HEK293 (cell line): ENCODE data around the gene ASB4.

Experiments used
- CTCF ChIA-PET: fragments of 350-600 bp; formaldehyde crosslinking; extraction: SDS; loops from one replicate; lab custom pipeline; 2021; ENCODE audit warnings: antibody characterized with exemption; lab: Yijun Ruan, JAX
- POLR2A ChIA-PET: fragments of 300-600 bp; formaldehyde crosslinking; extraction: SDS; loops from one replicate; lab custom pipeline; 2020; ENCODE audit warnings: antibody characterized with exemption, inconsistent platforms; lab: Yijun Ruan, JAX
- H3K27ac ChIP-seq: fragments of 200-500 bp; sonication (Bioruptor generic); 2 replicates; pipeline ENCODE4 v1.5.1; 2014; ENCODE audit warnings: low read depth, low read length, control low read depth, inconsistent platforms; ENCODE audit errors: extremely low read depth
- H3K36me3 ChIP-seq, 2 experiments: fragments of 200-500 bp in 1 of 2; sonication (Bioruptor generic) in 1 of 2; 1 replicate in 1 of 2; 2 replicates in 1 of 2; pipeline ENCODE4 v1.5.1; 2014 to 2017; ENCODE audit warnings: inconsistent platforms in 2 of 2, low read length in 2 of 2; ENCODE audit not compliant: control insufficient read depth in 2 of 2, insufficient read depth in 1 of 2
- H3K4me1 ChIP-seq: fragments of 200-500 bp; sonication (Bioruptor generic); 2 replicates; pipeline ENCODE4 v1.5.1; 2014; ENCODE audit warnings: mild to moderate bottlenecking, low read length, inconsistent platforms; ENCODE audit not compliant: control insufficient read depth, insufficient read depth
- H3K4me3 ChIP-seq: 2 replicates; pipeline ENCODE4 v1.5.1; 2011; ENCODE audit warnings: low read depth, mild to moderate bottlenecking, control low read depth, low read length, moderate library complexity
- H3K9me3 ChIP-seq: fragments of 200-500 bp; sonication (Bioruptor generic); 2 replicates; pipeline ENCODE4 v1.5.1; 2014; ENCODE audit warnings: low read depth, low read length, inconsistent platforms; ENCODE audit not compliant: control insufficient read depth, insufficient read depth
- HOXA7 ChIP-seq: sonication (generic); formaldehyde crosslinking; IDR thresholded peaks from 2 replicates; pipeline ENCODE4 v1.8.1; 2022; ENCODE audit warnings: missing genetic modification reagents, borderline replicate concordance
- KLF1 ChIP-seq: fragments of 450-650 bp; formaldehyde crosslinking; IDR thresholded peaks from 2 replicates; pipeline ENCODE4 v1.5.1; 2016; ENCODE audit warnings: missing biosample characterization, missing genetic modification characterization
- KLF8 ChIP-seq: fragments of 450-650 bp; formaldehyde crosslinking; IDR thresholded peaks from 2 replicates; pipeline ENCODE4 v1.5.1; 2016; ENCODE audit warnings: missing biosample characterization, missing genetic modification characterization
- WT1 ChIP-seq: fragments of 450-650 bp; formaldehyde crosslinking; IDR thresholded peaks from 2 replicates; pipeline ENCODE4 v1.5.1; 2016; ENCODE audit warnings: missing biosample characterization, missing genetic modification characterization
- ZEB2 ChIP-seq: fragments of 450-650 bp; formaldehyde crosslinking; IDR thresholded peaks from 2 replicates; pipeline ENCODE4 v1.5.1; 2016; ENCODE audit warnings: missing biosample characterization, missing genetic modification characterization
- ZFP41 ChIP-seq: fragments of 450-650 bp; formaldehyde crosslinking; IDR thresholded peaks from 2 replicates; pipeline ENCODE4 v1.5.1; 2016; ENCODE audit warnings: missing biosample characterization, missing genetic modification characterization, borderline replicate concordance
- ZNF121 ChIP-seq: fragments of 450-650 bp; formaldehyde crosslinking; IDR thresholded peaks from 2 replicates; pipeline ENCODE4 v1.5.1; 2016; ENCODE audit warnings: missing biosample characterization, missing genetic modification characterization
- ZNF133 ChIP-seq: fragments of 450-650 bp; formaldehyde crosslinking; IDR thresholded peaks from 2 replicates; pipeline ENCODE4 v1.5.1; 2016; ENCODE audit warnings: missing biosample characterization, missing genetic modification characterization
- ZNF202 ChIP-seq: fragments of 450-650 bp; formaldehyde crosslinking; IDR thresholded peaks from 2 replicates; pipeline ENCODE4 v1.5.1; 2016; ENCODE audit warnings: missing biosample characterization, missing genetic modification characterization, borderline replicate concordance
- ZNF266 ChIP-seq: fragments of 450-650 bp; formaldehyde crosslinking; IDR thresholded peaks from 2 replicates; pipeline ENCODE4 v1.5.1; 2016; ENCODE audit warnings: missing biosample characterization, missing genetic modification characterization, low read depth
- ZNF324 ChIP-seq: fragments of 450-650 bp; formaldehyde crosslinking; IDR thresholded peaks from 2 replicates; pipeline ENCODE4 v1.5.1; 2016; ENCODE audit warnings: missing biosample characterization, missing genetic modification characterization
- ZNF341 ChIP-seq: fragments of 450-650 bp; formaldehyde crosslinking; IDR thresholded peaks from 2 replicates; pipeline ENCODE4; 2016; ENCODE audit warnings: low read depth, missing biosample characterization, missing genetic modification characterization
- ZNF391 ChIP-seq: fragments of 450-650 bp; formaldehyde crosslinking; IDR thresholded peaks from 2 replicates; pipeline ENCODE4 v1.5.1; 2016; ENCODE audit warnings: low read depth, missing biosample characterization, missing genetic modification characterization, borderline replicate concordance
- ZNF404 ChIP-seq: fragments of 450-650 bp; formaldehyde crosslinking; IDR thresholded peaks from 2 replicates; pipeline ENCODE4 v1.5.1; 2017; ENCODE audit warnings: missing biosample characterization, missing genetic modification characterization
- ZNF561 ChIP-seq: fragments of 450-650 bp; IDR thresholded peaks from 2 replicates; pipeline ENCODE4 v1.5.1; 2018; ENCODE audit warnings: missing biosample characterization, missing genetic modification characterization, borderline replicate concordance
- ZNF585B ChIP-seq: fragments of 450-650 bp; formaldehyde crosslinking; IDR thresholded peaks from 2 replicates; pipeline ENCODE4 v1.5.1; 2016; ENCODE audit warnings: missing biosample characterization, missing genetic modification characterization
- ZNF600 ChIP-seq: fragments of 450-650 bp; formaldehyde crosslinking; IDR thresholded peaks from 2 replicates; pipeline ENCODE4 v1.5.1; 2016; ENCODE audit warnings: missing biosample characterization, missing genetic modification characterization
- ZNF777 ChIP-seq: fragments of 450-650 bp; formaldehyde crosslinking; IDR thresholded peaks from 2 replicates; pipeline ENCODE4 v1.5.1; 2017; ENCODE audit warnings: missing biosample characterization, missing genetic modification characterization, borderline replicate concordance
- ZNF830 ChIP-seq: fragments of 450-650 bp; IDR thresholded peaks from 2 replicates; pipeline ENCODE4 v1.5.0; 2018; ENCODE audit warnings: missing biosample characterization, missing genetic modification characterization, low read depth, mild to moderate bottlenecking, moderate library complexity
- ZSCAN16 ChIP-seq: fragments of 450-650 bp; formaldehyde crosslinking; IDR thresholded peaks from 2 replicates; pipeline ENCODE4 v1.5.1; 2016; ENCODE audit warnings: missing biosample characterization, missing genetic modification characterization
- ZSCAN30 ChIP-seq: fragments of 450-650 bp; IDR thresholded peaks from 2 replicates; pipeline ENCODE4 v1.5.1; 2018; ENCODE audit warnings: missing biosample characterization, mild to moderate bottlenecking, missing genetic modification characterization, moderate library complexity
- TF ChIP-seq, protein P1 (sequence below): IDR thresholded peaks from 2 replicates; pipeline ENCODE4 v1.6.1; 2011; ENCODE audit warnings: mild to moderate bottlenecking, low read depth, low read length, borderline replicate concordance
- TF ChIP-seq, protein P2 (sequence below): fragments of 450-650 bp; formaldehyde crosslinking; IDR thresholded peaks from 2 replicates; pipeline ENCODE4 v1.5.1; 2017; ENCODE audit warnings: missing biosample characterization, missing genetic modification characterization
- TF ChIP-seq, protein P3 (sequence below): fragments of 450-650 bp; formaldehyde crosslinking; IDR thresholded peaks from 2 replicates; pipeline ENCODE4 v1.5.1; 2016; ENCODE audit warnings: missing biosample characterization, missing genetic modification characterization
- TF ChIP-seq, protein P4 (sequence below): fragments of 450-650 bp; formaldehyde crosslinking; IDR thresholded peaks from 2 replicates; pipeline ENCODE4 v1.5.1; 2016; ENCODE audit warnings: missing biosample characterization, missing genetic modification characterization
- TF ChIP-seq, protein P5 (sequence below): fragments of 450-650 bp; formaldehyde crosslinking; IDR thresholded peaks from 2 replicates; pipeline ENCODE4 v1.5.1; 2016; ENCODE audit warnings: missing biosample characterization, missing genetic modification characterization
- TF ChIP-seq, protein P6 (sequence below): fragments of 450-650 bp; formaldehyde crosslinking; optimal IDR thresholded peaks from 2 replicates; pipeline ENCODE3; 2016; ENCODE audit warnings: missing biosample characterization, mild to moderate bottlenecking, missing genetic modification characterization

Gene ASB4

DNA sequence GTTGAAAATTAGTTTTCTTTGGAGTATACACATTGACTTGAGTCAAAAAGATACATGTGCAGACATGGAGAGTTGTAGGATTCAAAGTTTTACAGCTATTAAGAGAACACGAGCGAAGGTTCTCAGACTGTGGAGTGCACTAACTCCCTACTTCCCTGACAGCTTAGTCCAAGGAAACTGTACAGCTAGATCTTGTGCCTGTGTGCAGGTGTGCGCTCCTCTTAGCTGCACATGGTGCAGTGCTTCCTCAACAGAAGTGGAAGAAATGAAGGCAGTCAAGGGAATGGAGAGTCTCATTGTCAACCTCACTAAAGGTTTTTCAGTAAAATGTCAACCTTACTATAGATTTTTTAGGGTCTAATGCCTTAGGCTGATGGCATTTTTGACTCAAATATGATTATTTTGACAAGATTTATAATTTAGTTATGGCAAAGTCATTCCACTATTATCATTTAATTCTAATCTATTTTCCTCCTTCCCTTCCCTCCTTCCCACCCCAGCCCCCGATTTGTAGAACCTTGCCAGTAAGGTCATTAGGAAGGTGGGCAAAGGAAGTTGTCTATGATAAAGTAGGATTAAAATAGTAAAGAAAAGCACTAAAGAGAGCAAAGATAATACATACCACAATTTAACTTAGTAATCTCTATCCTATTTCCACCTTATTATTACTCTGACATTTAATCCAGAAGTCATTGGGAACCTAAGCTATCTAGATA is 97.0 kb downstream of the ASB4 start (continued):
- TF ChIP-seq, protein P1, sequence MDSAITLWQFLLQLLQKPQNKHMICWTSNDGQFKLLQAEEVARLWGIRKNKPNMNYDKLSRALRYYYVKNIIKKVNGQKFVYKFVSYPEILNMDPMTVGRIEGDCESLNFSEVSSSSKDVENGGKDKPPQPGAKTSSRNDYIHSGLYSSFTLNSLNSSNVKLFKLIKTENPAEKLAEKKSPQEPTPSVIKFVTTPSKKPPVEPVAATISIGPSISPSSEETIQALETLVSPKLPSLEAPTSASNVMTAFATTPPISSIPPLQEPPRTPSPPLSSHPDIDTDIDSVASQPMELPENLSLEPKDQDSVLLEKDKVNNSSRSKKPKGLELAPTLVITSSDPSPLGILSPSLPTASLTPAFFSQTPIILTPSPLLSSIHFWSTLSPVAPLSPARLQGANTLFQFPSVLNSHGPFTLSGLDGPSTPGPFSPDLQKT: no peak
- TF ChIP-seq, protein P2, sequence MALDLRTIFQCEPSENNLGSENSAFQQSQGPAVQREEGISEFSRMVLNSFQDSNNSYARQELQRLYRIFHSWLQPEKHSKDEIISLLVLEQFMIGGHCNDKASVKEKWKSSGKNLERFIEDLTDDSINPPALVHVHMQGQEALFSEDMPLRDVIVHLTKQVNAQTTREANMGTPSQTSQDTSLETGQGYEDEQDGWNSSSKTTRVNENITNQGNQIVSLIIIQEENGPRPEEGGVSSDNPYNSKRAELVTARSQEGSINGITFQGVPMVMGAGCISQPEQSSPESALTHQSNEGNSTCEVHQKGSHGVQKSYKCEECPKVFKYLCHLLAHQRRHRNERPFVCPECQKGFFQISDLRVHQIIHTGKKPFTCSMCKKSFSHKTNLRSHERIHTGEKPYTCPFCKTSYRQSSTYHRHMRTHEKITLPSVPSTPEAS (tag by site-specific recombination): no peak
- TF ChIP-seq ZNF324 (tag by site-specific recombination): no peak
- no peak for TF ChIP-seq KLF8
- no peak for TF ChIP-seq ZNF121 (tag by site-specific recombination)
- TF ChIP-seq ZNF133 (tag by site-specific recombination): no peak
- no peak for TF ChIP-seq ZNF404 (tag by site-specific recombination)
- no peak for TF ChIP-seq ZNF391
- TF ChIP-seq, protein P3, sequence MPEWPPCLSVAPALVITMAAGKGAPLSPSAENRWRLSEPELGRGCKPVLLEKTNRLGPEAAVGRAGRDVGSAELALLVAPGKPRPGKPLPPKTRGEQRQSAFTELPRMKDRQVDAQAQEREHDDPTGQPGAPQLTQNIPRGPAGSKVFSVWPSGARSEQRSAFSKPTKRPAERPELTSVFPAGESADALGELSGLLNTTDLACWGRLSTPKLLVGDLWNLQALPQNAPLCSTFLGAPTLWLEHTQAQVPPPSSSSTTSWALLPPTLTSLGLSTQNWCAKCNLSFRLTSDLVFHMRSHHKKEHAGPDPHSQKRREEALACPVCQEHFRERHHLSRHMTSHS (tag by site-specific recombination): no peak
- no peak for TF ChIP-seq ZNF830 (tag by site-specific recombination)
- TF ChIP-seq, all 188 proteins: peak for 0

DNA sequence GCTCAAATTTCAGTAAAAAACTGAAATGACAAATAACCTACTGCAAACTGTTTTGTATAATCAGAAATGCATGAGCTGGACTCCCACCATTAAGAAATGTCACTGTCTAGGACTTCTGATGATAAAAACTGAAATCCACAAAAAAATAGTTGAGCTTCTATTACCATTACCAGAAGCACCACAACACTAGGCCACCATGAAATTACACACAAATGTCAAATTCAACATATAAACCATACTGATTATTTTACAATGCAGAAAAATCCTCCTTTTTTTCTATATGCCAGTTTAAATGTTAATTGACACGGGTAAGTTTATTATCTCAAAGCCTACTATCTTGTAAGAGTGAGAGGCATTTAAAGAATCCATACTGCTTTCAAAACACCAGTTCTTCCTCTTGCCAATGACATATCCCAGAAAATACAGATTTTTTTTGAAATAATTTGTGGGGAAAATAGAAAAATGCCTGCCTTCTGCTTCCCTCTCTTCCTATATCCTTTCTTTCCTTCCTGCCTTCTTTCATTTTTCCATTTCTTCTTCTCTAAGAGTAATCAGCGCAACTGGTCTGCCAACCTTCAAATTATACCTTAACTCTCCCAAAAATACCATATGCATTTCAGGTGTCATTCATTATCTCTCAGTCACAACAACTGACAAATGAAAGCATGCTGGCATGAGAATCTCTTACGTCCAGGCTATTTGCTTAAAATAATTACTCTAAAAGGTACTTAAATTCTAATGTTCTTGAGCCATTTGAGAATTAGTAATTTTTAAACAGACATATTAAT is 98.3 kb downstream of the ASB4 start:
- TF ChIP-seq ZEB2 (tag by site-specific recombination): no peak
- TF ChIP-seq HOXA7 (CRISPR knock-in tag): no peak
- TF ChIP-seq, protein P4, sequence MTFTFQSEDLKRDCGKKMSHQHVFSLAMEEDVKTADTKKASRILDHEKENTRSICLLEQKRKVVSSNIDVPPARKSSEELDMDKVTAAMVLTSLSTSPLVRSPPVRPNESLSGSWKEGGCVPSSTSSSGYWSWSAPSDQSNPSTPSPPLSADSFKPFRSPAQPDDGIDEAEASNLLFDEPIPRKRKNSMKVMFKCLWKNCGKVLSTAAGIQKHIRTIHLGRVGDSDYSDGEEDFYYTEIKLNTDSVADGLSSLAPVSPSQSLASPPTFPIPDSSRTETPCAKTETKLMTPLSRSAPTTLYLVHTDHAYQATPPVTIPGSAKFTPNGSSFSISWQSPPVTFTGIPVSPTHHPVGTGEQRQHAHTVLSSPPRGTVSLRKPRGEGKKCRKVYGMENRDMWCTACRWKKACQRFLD (tag by site-specific recombination): no peak
- no peak for TF ChIP-seq WT1 (tag by site-specific recombination)
- no peak for TF ChIP-seq ZNF777 (tag by site-specific recombination)
- TF ChIP-seq, protein P5, sequence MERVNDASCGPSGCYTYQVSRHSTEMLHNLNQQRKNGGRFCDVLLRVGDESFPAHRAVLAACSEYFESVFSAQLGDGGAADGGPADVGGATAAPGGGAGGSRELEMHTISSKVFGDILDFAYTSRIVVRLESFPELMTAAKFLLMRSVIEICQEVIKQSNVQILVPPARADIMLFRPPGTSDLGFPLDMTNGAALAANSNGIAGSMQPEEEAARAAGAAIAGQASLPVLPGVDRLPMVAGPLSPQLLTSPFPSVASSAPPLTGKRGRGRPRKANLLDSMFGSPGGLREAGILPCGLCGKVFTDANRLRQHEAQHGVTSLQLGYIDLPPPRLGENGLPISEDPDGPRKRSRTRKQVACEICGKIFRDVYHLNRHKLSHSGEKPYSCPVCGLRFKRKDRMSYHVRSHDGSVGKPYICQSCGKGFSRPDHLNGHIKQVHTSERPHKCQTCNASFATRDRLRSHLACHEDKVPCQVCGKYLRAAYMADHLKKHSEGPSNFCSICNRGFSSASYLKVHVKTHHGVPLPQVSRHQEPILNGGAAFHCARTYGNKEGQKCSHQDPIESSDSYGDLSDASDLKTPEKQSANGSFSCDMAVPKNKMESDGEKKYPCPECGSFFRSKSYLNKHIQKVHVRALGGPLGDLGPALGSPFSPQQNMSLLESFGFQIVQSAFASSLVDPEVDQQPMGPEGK: no peak
- TF ChIP-seq ZNF561 (tag by site-specific recombination): no peak
- TF ChIP-seq, protein P6, sequence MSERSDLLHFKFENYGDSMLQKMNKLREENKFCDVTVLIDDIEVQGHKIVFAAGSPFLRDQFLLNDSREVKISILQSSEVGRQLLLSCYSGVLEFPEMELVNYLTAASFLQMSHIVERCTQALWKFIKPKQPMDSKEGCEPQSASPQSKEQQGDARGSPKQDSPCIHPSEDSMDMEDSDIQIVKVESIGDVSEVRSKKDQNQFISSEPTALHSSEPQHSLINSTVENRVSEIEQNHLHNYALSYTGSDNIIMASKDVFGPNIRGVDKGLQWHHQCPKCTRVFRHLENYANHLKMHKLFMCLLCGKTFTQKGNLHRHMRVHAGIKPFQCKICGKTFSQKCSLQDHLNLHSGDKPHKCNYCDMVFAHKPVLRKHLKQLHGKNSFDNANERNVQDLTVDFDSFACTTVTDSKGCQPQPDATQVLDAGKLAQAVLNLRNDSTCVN (tag by site-specific recombination): no peak
- no peak for TF ChIP-seq KLF1
- no peak for TF ChIP-seq ZNF341 (tag by site-specific recombination)
- TF ChIP-seq ZNF600: no peak
- no peak for TF ChIP-seq ZNF202 (tag by site-specific recombination)
- TF ChIP-seq ZSCAN16 (tag by site-specific recombination): no peak
- TF ChIP-seq ZNF266: no peak
- no peak for TF ChIP-seq ZSCAN30 (tag by site-specific recombination)
- no peak for TF ChIP-seq ZNF585B
- no peak for TF ChIP-seq ZFP41 (tag by site-specific recombination)
- no peak for TF ChIP-seq ZNF324 (tag by site-specific recombination)
- Histone ChIP-seq H3K27ac (no peak overlapping the region), H3K36me3 (peaks cover 4 to 11% of the 10 kb centered on the region in 2 experiments; a peak in 2 of 3 replicates), H3K4me3 (no peak overlapping the region), H3K4me1 (no peaks in the 10 kb centered on the region), H3K9me3 (no peaks in the 10 kb centered on the region)
- CTCF ChIA-PET: interaction anchor here (0.9 kb wide), 1 partner anchor 84 kb away, joined by 3 read pairs; no protein-coding TSS in a partner anchor
- POLR2A ChIA-PET: no interaction called here
